Cardiac muscle cell (in vitro differentiated cells and primary cell): ENCODE data around the gene QSOX1. TPM values are rescaled to one million over a fixed set of nuclear protein-coding genes. Genes with fewer than 3 reads are reported as not detected.

Experiments used
- DNase-seq, 2 donors: peaks; one replicate each; pipeline versions ENCODE4 v3.0.0 to v3.0.0-alpha.2; 2010 to 2017; ENCODE audit warnings: low read depth in 1 of 2, low spot score in 1 of 2
- H3K27ac ChIP-seq: fragments of 200-600 bp; sonication (generic); 2 replicates; pipeline ENCODE4 v1.5.1; 2016
- H3K27me3 ChIP-seq: fragments of 200-600 bp; sonication (generic); 2 replicates; pipeline ENCODE4 v1.6.0; 2016; ENCODE audit warnings: control low read depth
- H3K36me3 ChIP-seq: fragments of 200-600 bp; sonication (generic); 2 replicates; pipeline ENCODE4 v1.5.1; 2016; ENCODE audit warnings: control low read depth
- H3K4me1 ChIP-seq: fragments of 200-600 bp; sonication (generic); 2 replicates; pipeline ENCODE4 v1.8.1; 2017; ENCODE audit warnings: low read depth, mild to moderate bottlenecking, mixed run types
- H3K4me3 ChIP-seq: fragments of 200-600 bp; sonication (generic); 2 replicates; pipeline ENCODE4 v1.5.1; 2016; ENCODE audit warnings: mild to moderate bottlenecking
- H3K9me3 ChIP-seq: fragments of 200-600 bp; sonication (generic); 2 replicates; pipeline ENCODE4 v1.5.1; 2017; ENCODE audit warnings: low read depth, mild to moderate bottlenecking, control low read depth
- CTCF ChIP-seq: IDR thresholded peaks from 2 replicates; pipeline ENCODE4 v1.5.1; 2012; ENCODE audit warnings: low read depth, mild to moderate bottlenecking, low read length
- polyA plus RNA-seq: library from polyadenylated mRNA; unstranded; fragments of >200 nt; fragmentation: Nextera tagmentation; extraction: Ambion mirVana; gene quantifications from 2 replicates; pipeline ENCODE4 v1.2.1, GENCODE V29; 2016
- total RNA-seq: library from RNA; depleted of rRNA; stranded (reverse); fragments of >200 nt; gene quantifications from 2 replicates; pipeline ENCODE4 v1.2.3, GENCODE V29; 2016

QSOX1 gene
- total and polyA plus RNA-seq, 2 experiments from 2014 or later = 23.2 to 37.8 TPM

- DNase-seq = no peak
- Histone ChIP-seq H3K4me3 (no peak overlapping the region), H3K4me1 (no peaks in the 10 kb centered on the region), H3K27ac (no peak overlapping the region), H3K9me3 (no peaks in the 10 kb centered on the region), H3K27me3 (no peaks in the 10 kb centered on the region), H3K36me3 (no peaks in the 10 kb centered on the region)
- no peak for TF ChIP-seq CTCF
These were observed 41.9 kb downstream of the QSOX1 start for GRCh38 chr1:180196436-180197003.

- no peak for TF ChIP-seq CTCF
- H3K36me3 ChIP-seq = no peaks in the 10 kb centered on the region
- H3K27me3 ChIP-seq = no peaks in the 10 kb centered on the region
- no peaks in the 10 kb centered on the region for H3K9me3 ChIP-seq
- no peak overlapping the region for H3K27ac ChIP-seq
- no peaks in the 10 kb centered on the region for H3K4me1 ChIP-seq
- H3K4me3 ChIP-seq = no peak overlapping the region
- no peak for DNase-seq
These were observed 42.6 kb downstream of the QSOX1 start for GRCh38 chr1:180197231-180197630.

- TF ChIP-seq CTCF = no peak
- Histone ChIP-seq H3K27me3 (no peaks in the 10 kb centered on the region), H3K36me3 (no peaks in the 10 kb centered on the region), H3K4me1 (no peaks in the 10 kb centered on the region), H3K9me3 (no peaks in the 10 kb centered on the region), H3K27ac (no peak overlapping the region), H3K4me3 (no peak overlapping the region)
- no peak for DNase-seq
These were observed 43.5 kb downstream of the QSOX1 start for GRCh38 chr1:180198196-180198595.

GRCh38 chr1:180198611-180199010, 43.9 kb downstream of the QSOX1 start:
- Histone ChIP-seq H3K36me3 (no peaks in the 10 kb centered on the region), H3K4me1 (no peaks in the 10 kb centered on the region), H3K27me3 (no peaks in the 10 kb centered on the region), H3K4me3 (no peak overlapping the region), H3K27ac (no peak overlapping the region), H3K9me3 (no peaks in the 10 kb centered on the region)
- no peak for DNase-seq
- TF ChIP-seq CTCF = no peak

GRCh38 chr1:180199018-180199417, 44.3 kb downstream of the QSOX1 start:
- Histone ChIP-seq H3K9me3 (no peaks in the 10 kb centered on the region), H3K36me3 (no peaks in the 10 kb centered on the region), H3K27ac (no peak overlapping the region), H3K4me1 (no peaks in the 10 kb centered on the region), H3K4me3 (no peak overlapping the region), H3K27me3 (no peaks in the 10 kb centered on the region)
- no peak for TF ChIP-seq CTCF
- DNase-seq = no peak
